GM12875 (cell line): ENCODE measurements around the gene TFB1M.

Source experiments
- H3K4me3 ChIP-seq: one replicate; pipeline ENCODE4 v1.5.1; 2011; ENCODE audit warnings: low read depth, low read length, control low read depth
- CTCF ChIP-seq: IDR thresholded peaks from 2 replicates; pipeline ENCODE4 v1.5.1; 2011; ENCODE audit warnings: low read depth, mild to moderate bottlenecking, control low read depth, inconsistent platforms, low read length, moderate library complexity, borderline replicate concordance; ENCODE audit not compliant: insufficient read depth

TFB1M gene

GRCh38 chr6:155215906-155216305, 98.4 kb downstream of the TFB1M start:
- H3K4me3 ChIP-seq, result no peak overlapping the region
- TF ChIP-seq CTCF, result no peak

GRCh38 chr6:155213611-155214372, 100.5 kb downstream of the TFB1M start:
- TF ChIP-seq CTCF, result no peak
- no peak overlapping the region for H3K4me3 ChIP-seq

- no peak overlapping the region for H3K4me3 ChIP-seq
- TF ChIP-seq CTCF, result no peak
These were observed 101.5 kb downstream of the TFB1M start for GRCh38 chr6:155212616-155213380.

GRCh38 chr6:155212106-155212505, 102.2 kb downstream of the TFB1M start:
- TF ChIP-seq CTCF, result no peak
- no peak overlapping the region for H3K4me3 ChIP-seq

- H3K4me3 ChIP-seq, result no peak overlapping the region
- TF ChIP-seq CTCF, result no peak
These were observed 107.1 kb downstream of the TFB1M start for GRCh38 chr6:155207223-155207622.
